NCI-H345 (cell line): ENCODE measurements around the gene RAD51.
A peak's percentile ranks its signal among the peaks of the same experiment; 100 is the strongest.
"Not testable (repeated sequence)": the region's sequence is repeated elsewhere in the genome, so short reads cannot be mapped to it uniquely, and the experiment has no call there.

ENCODE experiments used
- DNase-seq: peaks from one replicate; lab custom pipeline; 2025; lab: John Stamatoyannopoulos, UW

The RAD51 gene

GRCh38 chr15:40694688-40695468, at the start of gene RAD51:
TSS of gene RAD51 (plus strand) at chr15:40695174. CDS start at chr15:40698759, 3,585 bp downstream.
- DNase-seq: peak; percentile 84

DNA sequence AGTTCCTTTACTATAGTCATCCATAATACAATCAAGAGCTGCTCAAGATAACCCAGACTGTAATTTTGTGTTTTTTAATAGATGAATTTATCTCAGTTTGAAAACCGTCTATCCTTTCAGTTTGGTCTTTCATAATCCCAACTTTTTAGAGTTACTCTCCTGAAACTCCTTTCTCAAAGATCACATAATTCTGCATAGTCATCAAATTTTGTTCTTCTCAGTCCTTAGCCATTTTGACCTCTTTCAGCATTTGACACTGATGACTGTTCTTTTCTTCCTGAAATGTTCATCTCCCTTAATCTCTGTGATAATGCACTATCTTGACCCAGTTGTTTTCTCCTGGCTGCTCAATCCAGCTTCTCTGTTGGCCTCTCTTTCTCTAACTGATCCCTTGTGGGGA, 47.5 kb upstream of the RAD51 start:
- no peak for DNase-seq

DNA sequence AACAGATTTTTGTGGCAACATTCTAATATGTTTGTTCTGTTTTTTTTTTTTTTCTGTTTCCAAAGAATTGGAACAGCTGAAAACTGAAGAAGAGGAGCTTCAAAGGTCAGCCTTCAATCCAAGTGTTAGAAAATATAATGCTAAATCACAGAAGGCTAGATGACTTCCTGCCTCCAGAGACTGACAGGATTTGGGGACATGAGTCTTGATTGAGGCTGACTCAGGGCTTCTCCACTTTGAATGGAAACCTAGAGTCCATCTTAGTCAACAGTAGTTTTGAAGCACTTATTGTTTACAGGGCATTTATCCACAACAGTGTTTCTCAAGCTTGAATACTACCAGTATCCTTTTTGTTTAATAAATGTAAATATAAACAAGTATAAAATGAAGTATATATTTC, 44.5 kb upstream of the RAD51 start:
- no peak for DNase-seq

GRCh38 chr15:40660686-40661085, 34.3 kb upstream of the RAD51 start:
- DNase-seq: no peak

DNA sequence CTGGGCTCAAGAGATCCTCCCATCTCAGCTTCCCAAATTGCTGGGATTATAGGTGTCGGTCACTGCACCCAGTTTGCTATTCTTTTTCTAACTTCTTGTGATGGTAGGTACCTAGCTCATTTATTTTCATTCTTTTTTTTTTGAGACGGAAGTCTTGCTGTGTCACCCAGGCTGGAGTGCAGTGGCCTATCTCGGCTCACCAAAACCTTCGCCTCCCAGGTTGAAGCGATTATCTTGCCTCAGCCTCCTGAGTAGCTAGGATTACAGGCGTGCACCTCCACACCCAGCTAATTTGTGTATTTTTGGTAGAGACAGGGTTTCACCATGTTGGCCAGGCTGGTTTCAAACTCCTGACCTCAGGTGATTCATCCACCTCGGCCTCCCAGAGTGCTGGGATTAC, 30.1 kb upstream of the RAD51 start:
- DNase-seq: no peak

GRCh38 chr15:40676290-40676689, 18.7 kb upstream of the RAD51 start:
- DNase-seq: not testable (repeated sequence)

DNA sequence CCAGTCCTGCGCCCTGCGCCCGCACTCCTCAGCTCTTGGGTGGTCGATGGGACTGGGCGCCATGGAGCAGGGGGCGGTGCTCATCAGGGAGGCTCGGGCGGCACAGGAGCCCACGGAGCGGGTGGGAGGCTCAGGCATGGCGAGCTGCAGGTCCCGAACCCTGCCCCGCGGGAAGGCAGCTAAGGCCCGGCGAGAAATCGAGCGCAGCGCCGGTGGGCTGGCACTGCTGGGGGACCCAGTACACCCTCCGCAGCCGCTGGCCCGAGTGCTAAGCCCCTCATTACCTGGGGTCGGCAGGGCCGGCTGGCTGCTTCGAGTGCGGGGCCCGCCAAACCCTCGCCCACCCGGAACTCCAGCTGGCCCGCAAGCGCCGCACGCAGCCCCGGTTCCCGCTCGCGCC, 18.1 kb upstream of the RAD51 start:
- not testable (repeated sequence) for DNase-seq

- no peak for DNase-seq
Measured at GRCh38 chr15:40680151-40680550, 14.8 kb upstream of the RAD51 start.

DNA sequence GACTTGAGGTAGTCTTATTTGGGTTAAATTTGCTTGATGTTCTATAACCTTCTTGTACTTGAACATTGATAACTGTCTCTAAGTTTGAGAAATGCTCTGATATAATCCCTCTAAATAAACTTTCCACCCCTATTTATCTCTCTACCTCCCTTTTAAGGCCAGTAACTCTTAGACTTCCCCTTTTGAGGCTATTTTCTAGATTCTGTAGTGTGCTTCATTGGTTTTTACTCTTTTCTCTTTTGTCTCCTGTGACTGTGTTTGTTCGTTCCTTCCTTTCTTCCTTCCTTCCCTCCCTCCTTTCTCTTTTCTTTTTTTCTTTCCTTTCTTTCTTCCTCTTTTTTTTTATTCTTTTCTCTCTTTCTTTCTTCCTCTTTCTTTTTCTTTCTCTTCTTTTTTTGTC, 14.0 kb upstream of the RAD51 start:
- not testable (repeated sequence) for DNase-seq

- no peak for DNase-seq
Measured at GRCh38 chr15:40684381-40684780, 10.6 kb upstream of the RAD51 start.

- DNase-seq: no peak
Measured at GRCh38 chr15:40685376-40685775, 9.6 kb upstream of the RAD51 start.

GRCh38 chr15:40688932-40689799, 5.8 kb upstream of the RAD51 start:
- DNase-seq: no peak

GRCh38 chr15:40691737-40692136, 3.2 kb upstream of the RAD51 start:
- no peak for DNase-seq

DNA sequence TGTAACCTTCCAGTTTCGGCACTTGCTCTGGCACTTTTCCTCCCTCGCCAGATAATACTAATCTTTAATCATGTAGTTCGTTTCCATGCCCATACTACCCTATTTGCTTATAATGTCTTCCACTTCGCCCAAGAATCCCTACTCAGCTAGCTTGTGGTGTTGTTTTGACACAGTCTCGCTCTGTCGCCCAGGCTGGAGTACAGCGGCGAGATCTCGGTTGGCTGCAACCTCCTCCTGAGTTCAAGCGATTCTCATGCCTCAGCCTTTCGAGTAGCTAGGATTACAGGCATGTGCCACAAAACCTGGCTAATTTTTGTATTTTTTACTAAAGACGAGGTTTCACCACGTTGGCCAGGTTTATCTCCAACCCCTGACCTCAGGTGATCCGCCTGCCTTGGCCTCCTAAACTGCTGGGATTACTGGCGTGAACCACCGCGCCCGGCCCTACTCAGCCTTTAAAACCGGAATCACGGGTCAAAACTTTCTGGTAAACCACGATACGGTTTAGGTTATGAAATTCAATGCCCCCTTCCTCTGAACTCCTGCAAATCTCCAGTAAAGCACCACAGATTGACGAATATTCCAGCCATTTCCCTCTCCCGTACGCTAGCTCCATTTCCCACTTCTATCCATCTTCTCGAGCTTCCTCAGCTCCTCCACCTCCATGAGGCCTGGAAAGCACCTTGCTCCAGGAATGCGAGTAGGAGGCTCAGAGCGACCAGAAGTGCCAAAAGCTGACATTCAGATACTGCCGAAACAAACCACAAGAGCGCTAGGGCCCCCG, 878 bp upstream of the RAD51 start:
- DNase-seq: no peak

GRCh38 chr15:40695469-40695890, 506 bp downstream of the RAD51 start:
- peak; percentile 26 for DNase-seq

DNA sequence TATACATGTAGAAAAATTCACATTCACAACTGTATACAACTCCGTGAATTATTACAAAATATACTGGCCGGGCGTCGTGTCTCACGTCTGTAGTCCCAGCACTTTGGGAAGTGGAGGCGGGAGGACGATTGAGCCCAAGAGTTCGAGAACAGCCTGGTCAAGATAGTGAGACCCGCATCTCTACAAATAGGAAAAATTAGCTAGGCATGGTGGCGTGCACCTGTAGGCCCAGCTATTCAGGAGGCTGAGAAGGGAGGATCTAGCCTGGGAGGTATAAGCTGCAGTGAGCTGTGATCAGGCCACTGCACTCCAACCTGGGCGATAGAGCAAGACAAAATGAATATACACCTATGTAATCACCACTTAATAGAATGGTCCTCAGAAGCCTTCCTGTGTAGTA, 1.3 kb downstream of the RAD51 start:
- DNase-seq: no peak

DNA sequence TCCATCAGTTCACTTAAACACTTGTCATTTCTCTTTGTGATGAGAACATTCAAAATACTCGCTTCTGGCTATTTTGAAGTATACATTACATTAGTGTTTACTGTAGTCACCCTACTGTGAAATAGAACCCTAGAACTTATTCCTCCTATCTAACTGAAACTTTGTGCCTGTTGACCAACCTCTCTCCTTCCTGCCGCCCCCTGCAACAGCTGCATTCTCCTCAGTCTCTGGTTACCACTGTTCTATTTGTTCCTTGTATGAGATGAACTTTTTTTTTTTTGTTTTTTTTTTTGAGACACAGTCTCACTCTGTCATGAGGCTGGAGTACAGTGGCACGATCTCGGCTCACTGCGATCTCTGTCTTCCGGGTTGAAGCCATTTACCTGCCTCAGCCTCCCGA, 2.9 kb downstream of the RAD51 start:
- DNase-seq: no peak

- DNase-seq: no peak
Measured at GRCh38 chr15:40702077-40702476, 7.1 kb downstream of the RAD51 start.

- no peak for DNase-seq
Measured at GRCh38 chr15:40706121-40706520, 11.1 kb downstream of the RAD51 start.

GRCh38 chr15:40714144-40714543, 19.2 kb downstream of the RAD51 start:
- DNase-seq: no peak

DNA sequence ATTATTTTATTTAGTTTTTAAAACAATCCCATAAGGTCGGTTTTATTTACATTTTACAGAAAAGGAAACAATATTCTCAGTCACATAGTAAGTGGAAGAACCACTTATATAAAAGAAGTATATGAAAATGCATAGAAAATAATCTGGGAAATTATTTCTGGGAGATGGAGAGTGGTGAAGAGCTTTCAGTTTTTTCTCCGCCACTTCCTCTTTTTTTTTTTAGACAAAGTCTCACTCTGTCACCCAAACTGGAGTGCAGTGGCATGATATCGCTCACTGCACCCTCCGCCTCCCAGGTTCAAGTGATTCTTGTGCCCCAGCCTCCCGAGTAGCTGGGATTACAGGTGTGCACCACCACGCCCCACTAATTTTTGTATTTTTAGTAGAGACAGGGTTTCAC, 21.2 kb downstream of the RAD51 start:
- no peak for DNase-seq

- no peak for DNase-seq
Measured at GRCh38 chr15:40721701-40722100, 26.7 kb downstream of the RAD51 start.
